NK-92 treated with Interleukin-12 subunit alpha and Interleukin-12 subunit beta, amount 100 ng/mL, for 24 hours (cell line): ENCODE results near the gene PTPRM.

Experiments
- DNase-seq: peaks from one replicate; lab custom pipeline; 2025; lab: John Stamatoyannopoulos, UW

PTPRM gene

GRCh38 chr18:7757175-7757574 lies 190.1 kb downstream of the PTPRM start:
- DNase-seq: no peak

- no peak for DNase-seq
Measured at GRCh38 chr18:7758764-7759163, 191.6 kb downstream of the PTPRM start.

GRCh38 chr18:7760967-7761948 lies 194.1 kb downstream of the PTPRM start:
- no peak for DNase-seq

GRCh38 chr18:7764405-7764804 lies 197.3 kb downstream of the PTPRM start:
- DNase-seq: no peak

GRCh38 chr18:7766346-7766745 lies 199.2 kb downstream of the PTPRM start:
- no peak for DNase-seq

- no peak for DNase-seq
Measured at GRCh38 chr18:7766817-7767216, 199.7 kb downstream of the PTPRM start.

- DNase-seq: no peak
Measured at GRCh38 chr18:7770908-7771307, 203.8 kb downstream of the PTPRM start.

- DNase-seq: no peak
Measured at GRCh38 chr18:7772510-7772888, 205.4 kb downstream of the PTPRM start.

- no peak for DNase-seq
Measured at GRCh38 chr18:7772951-7773350, 205.8 kb downstream of the PTPRM start.

GRCh38 chr18:7775128-7775527 lies 208.0 kb downstream of the PTPRM start:
- DNase-seq: no peak

GRCh38 chr18:7775843-7776242 lies 208.7 kb downstream of the PTPRM start:
- no peak for DNase-seq

GRCh38 chr18:7778181-7778580 lies 211.1 kb downstream of the PTPRM start:
- DNase-seq: no peak

- DNase-seq: no peak
Measured at GRCh38 chr18:7779211-7779610, 212.1 kb downstream of the PTPRM start.

- DNase-seq: no peak
Measured at GRCh38 chr18:7784171-7784570, 217.1 kb downstream of the PTPRM start.

- no peak for DNase-seq
Measured at GRCh38 chr18:7786569-7786968, 219.5 kb downstream of the PTPRM start.

GRCh38 chr18:7787339-7787738 lies 220.2 kb downstream of the PTPRM start:
- no peak for DNase-seq

- no peak for DNase-seq
Measured at GRCh38 chr18:7789856-7790552, 222.9 kb downstream of the PTPRM start.

GRCh38 chr18:7793100-7793499 lies 226.0 kb downstream of the PTPRM start:
- DNase-seq: no peak

- DNase-seq: no peak
Measured at GRCh38 chr18:7803956-7804469, 236.9 kb downstream of the PTPRM start.

- no peak for DNase-seq
Measured at GRCh38 chr18:7805096-7805495, 238.0 kb downstream of the PTPRM start.

GRCh38 chr18:7805880-7806279 lies 238.8 kb downstream of the PTPRM start:
- no peak for DNase-seq

- DNase-seq: no peak
Measured at GRCh38 chr18:7807936-7808453, 240.9 kb downstream of the PTPRM start.

GRCh38 chr18:7808992-7809391 lies 241.9 kb downstream of the PTPRM start:
- DNase-seq: no peak
